Right lobe of liver (tissue), 4 donors: ENCODE data around the gene GLIPR1.

Source experiments
- CTCF ChIP-seq, 4 donors: fragments of 200-600 bp in 3 of 4; fragments of 450-650 bp in 1 of 4; IDR thresholded peaks; one replicate each; pipeline versions ENCODE4 v1.5.1 to v1.8.0; 2016 to 2022; ENCODE audit warnings: antibody characterized with exemption in 4 of 4, mild to moderate bottlenecking in 2 of 4
- POLR2A ChIP-seq: fragments of 450-650 bp; IDR thresholded peaks from one replicate; pipeline ENCODE4 v1.6.1; 2017; ENCODE audit warnings: antibody characterized with exemption, mild to moderate bottlenecking
- donor health status: DM: no; HTN: no; CAD: no.
- donor health status: DM: no; HTN: no; CAD: no.
- donor health status: DM: no; HTN: yes; CAD: no.

- TF ChIP-seq POLR2A (no peak), CTCF (IDR thresholded peaks at IDR 0.05) (no peak)
Measured at GRCh38 chr12:75489613-75490210, 9.2 kb downstream of the GLIPR1 start.
